GM21529 (cell line): ENCODE data around the gene GPAM.
"Not testable (repeated sequence)": the region's sequence is repeated elsewhere in the genome, so short reads cannot be mapped to it uniquely, and the experiment has no call there.

Experiments
- ATAC-seq: cut with Tn5 transposase; IDR thresholded peaks from one replicate; pipeline ENCODE4 v1.9.1; 2021; ENCODE audit not compliant: unreplicated experiment

Gene GPAM

GRCh38 chr10:112216151-112216550 lies 32.6 kb upstream of the GPAM start:
- no peak for ATAC-seq

- peak; percentile 34 for ATAC-seq
These were observed 31.8 kb upstream of the GPAM start for GRCh38 chr10:112215342-112215774.

GRCh38 chr10:112214298-112214926 lies 30.8 kb upstream of the GPAM start:
- no peak for ATAC-seq

- no peak for ATAC-seq
These were observed 30.3 kb upstream of the GPAM start for GRCh38 chr10:112213836-112214235.

- ATAC-seq, result peak; percentile 54
These were observed 29.7 kb upstream of the GPAM start for GRCh38 chr10:112213098-112213823.

GRCh38 chr10:112210666-112211065 lies 27.1 kb upstream of the GPAM start:
- ATAC-seq, result no peak

GRCh38 chr10:112209684-112210131 lies 26.1 kb upstream of the GPAM start:
- peak; percentile 33 for ATAC-seq

GRCh38 chr10:112208997-112209396 lies 25.4 kb upstream of the GPAM start:
- ATAC-seq, result no peak

- ATAC-seq, result no peak
These were observed 24.7 kb upstream of the GPAM start for GRCh38 chr10:112208292-112208691.

GRCh38 chr10:112203328-112204076 lies 19.9 kb upstream of the GPAM start:
- ATAC-seq, result peak; percentile 74

- peak; percentile 84 for ATAC-seq
These were observed 19.1 kb upstream of the GPAM start for GRCh38 chr10:112202561-112203241.

GRCh38 chr10:112202076-112202475 lies 18.5 kb upstream of the GPAM start:
- ATAC-seq, result no peak

- no peak for ATAC-seq
These were observed 17.8 kb upstream of the GPAM start for GRCh38 chr10:112201334-112201733.

- not testable (repeated sequence) for ATAC-seq
These were observed 16.7 kb upstream of the GPAM start for GRCh38 chr10:112200259-112200658.

- ATAC-seq, result not testable (repeated sequence)
These were observed 14.1 kb upstream of the GPAM start for GRCh38 chr10:112197662-112198061.

- no peak for ATAC-seq
These were observed 11.7 kb upstream of the GPAM start for GRCh38 chr10:112195224-112195623.

GRCh38 chr10:112191791-112192190 lies 8.2 kb upstream of the GPAM start:
- ATAC-seq, result no peak

- no peak for ATAC-seq
These were observed 7.6 kb upstream of the GPAM start for GRCh38 chr10:112191041-112191590.

GRCh38 chr10:112189465-112189864 lies 5.9 kb upstream of the GPAM start:
- no peak for ATAC-seq

- ATAC-seq, result no peak
These were observed 4.0 kb upstream of the GPAM start for GRCh38 chr10:112187527-112187926.

- no peak for ATAC-seq
These were observed 2.4 kb upstream of the GPAM start for GRCh38 chr10:112185959-112186358.
